Prostate gland (tissue), 2 donors: ENCODE results near the gene ZNF664. TPM values are rescaled to one million over a fixed set of nuclear protein-coding genes. Genes with fewer than 3 reads are reported as not detected.

ENCODE experiments used
- DNase-seq: peaks from one replicate; pipeline ENCODE4 v3.0.0-alpha.2; 2019; ENCODE audit warnings: low spot score
- H3K27ac ChIP-seq, 2 donors: fragments of 200-600 bp; sonication (generic); 2 replicates each; pipeline ENCODE4 v1.5.1; 2017 to 2019
- H3K27me3 ChIP-seq: fragments of 200-600 bp; sonication (generic); replicated peaks from 2 replicates; pipeline ENCODE4 v1.5.1; 2019; ENCODE audit not compliant: insufficient read depth
- H3K36me3 ChIP-seq, 2 donors: fragments of 200-600 bp; sonication (generic); 1 replicate in 1 of 2; 2 replicates in 1 of 2; pipeline versions ENCODE4 v1.5.1 to v1.8.1; 2017 to 2019
- H3K4me1 ChIP-seq: fragments of 200-600 bp; sonication (generic); replicated peaks from 2 replicates; pipeline ENCODE4 v1.5.1; 2019
- H3K4me3 ChIP-seq, 2 donors: fragments of 200-600 bp; sonication (generic); 2 replicates each; pipeline ENCODE4 v1.5.1; 2017 to 2019
- H3K9me3 ChIP-seq: fragments of 200-600 bp; sonication (generic); 2 replicates; pipeline ENCODE4 v1.5.1; 2017
- POLR2A ChIP-seq: fragments of 450-650 bp; IDR thresholded peaks from one replicate; pipeline ENCODE4 v1.6.1; 2016; ENCODE audit warnings: antibody characterized with exemption, mild to moderate bottlenecking
- POLR2AphosphoS5 ChIP-seq: sonication (generic); formaldehyde crosslinking; IDR thresholded peaks from one replicate; pipeline ENCODE4 v1.6.1; 2017; ENCODE audit warnings: antibody characterized with exemption
- WGBS: methylation state at CpG from one replicate; pipeline ENCODE4 v1.1.5; 2018; 5-methylcytosine and 5-hydroxymethylcytosine counted together
- intact Hi-C: fragments of 100-400 bp; cut with DNase I; formaldehyde crosslinking; loops from one replicate; pipeline ENCODE4 v1.14.2; 2022
- total RNA-seq, 2 donors: library from RNA; depleted of rRNA; stranded (reverse); fragments of >200 nt; gene quantifications; one replicate each; pipeline ENCODE4 v1.1.0, GENCODE V29; 2016
- TF ChIP-seq, protein P1 (sequence below), 4 experiments: fragments of 200-600 bp in 2 of 4; fragments of 450-650 bp in 2 of 4; sonication (generic) in 2 of 4; IDR thresholded peaks; 1 replicate in 3 of 4; 2 replicates in 1 of 4; pipeline ENCODE4 v1.5.1; 2016 to 2019; ENCODE audit warnings: antibody characterized with exemption in 4 of 4, mild to moderate bottlenecking in 2 of 4, moderate library complexity in 2 of 4

The ZNF664 gene
- total RNA-seq, 2 donors from 2014 or later, result 59.4 to 70.5 TPM

DNA sequence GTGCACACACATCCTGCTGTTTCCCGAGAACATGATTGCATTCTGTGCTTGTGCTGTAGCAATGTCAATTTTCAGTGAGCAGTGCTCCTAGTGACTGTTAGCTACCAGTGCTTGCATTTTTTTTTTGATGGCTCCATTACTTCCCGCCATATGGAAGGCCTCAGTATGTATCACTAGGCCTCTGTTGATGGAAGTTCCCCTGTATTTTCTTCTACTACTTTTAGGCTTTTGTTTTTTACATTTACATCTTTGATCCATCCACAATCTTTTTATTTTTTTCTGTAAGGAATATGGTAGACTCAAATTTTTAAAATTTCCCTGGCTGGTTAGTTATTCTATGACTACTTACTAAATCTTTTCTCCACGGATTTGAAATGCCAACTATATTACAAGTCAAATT lies 49.1 kb downstream of the ZNF664 start:
- WGBS, result 91% methylated on average over 3 of the region's 3 CpGs
- H3K9me3 ChIP-seq, result no peaks in the 10 kb centered on the region
- no peaks in the 10 kb centered on the region for H3K4me1 ChIP-seq
- TF ChIP-seq, protein P1, sequence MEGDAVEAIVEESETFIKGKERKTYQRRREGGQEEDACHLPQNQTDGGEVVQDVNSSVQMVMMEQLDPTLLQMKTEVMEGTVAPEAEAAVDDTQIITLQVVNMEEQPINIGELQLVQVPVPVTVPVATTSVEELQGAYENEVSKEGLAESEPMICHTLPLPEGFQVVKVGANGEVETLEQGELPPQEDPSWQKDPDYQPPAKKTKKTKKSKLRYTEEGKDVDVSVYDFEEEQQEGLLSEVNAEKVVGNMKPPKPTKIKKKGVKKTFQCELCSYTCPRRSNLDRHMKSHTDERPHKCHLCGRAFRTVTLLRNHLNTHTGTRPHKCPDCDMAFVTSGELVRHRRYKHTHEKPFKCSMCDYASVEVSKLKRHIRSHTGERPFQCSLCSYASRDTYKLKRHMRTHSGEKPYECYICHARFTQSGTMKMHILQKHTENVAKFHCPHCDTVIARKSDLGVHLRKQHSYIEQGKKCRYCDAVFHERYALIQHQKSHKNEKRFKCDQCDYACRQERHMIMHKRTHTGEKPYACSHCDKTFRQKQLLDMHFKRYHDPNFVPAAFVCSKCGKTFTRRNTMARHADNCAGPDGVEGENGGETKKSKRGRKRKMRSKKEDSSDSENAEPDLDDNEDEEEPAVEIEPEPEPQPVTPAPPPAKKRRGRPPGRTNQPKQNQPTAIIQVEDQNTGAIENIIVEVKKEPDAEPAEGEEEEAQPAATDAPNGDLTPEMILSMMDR (IDR thresholded peaks at IDR 0.05), result no peak
- TF ChIP-seq POLR2A (no peak), POLR2AphosphoS5 (no peak)
- no peak overlapping the region for H3K4me3 ChIP-seq
- no peaks in the 10 kb centered on the region for H3K27me3 ChIP-seq
- no peak overlapping the region for H3K27ac ChIP-seq
- intact Hi-C loops, result no loop called here
- H3K36me3 ChIP-seq, result no peaks in the 10 kb centered on the region
- no peak for DNase-seq

DNA sequence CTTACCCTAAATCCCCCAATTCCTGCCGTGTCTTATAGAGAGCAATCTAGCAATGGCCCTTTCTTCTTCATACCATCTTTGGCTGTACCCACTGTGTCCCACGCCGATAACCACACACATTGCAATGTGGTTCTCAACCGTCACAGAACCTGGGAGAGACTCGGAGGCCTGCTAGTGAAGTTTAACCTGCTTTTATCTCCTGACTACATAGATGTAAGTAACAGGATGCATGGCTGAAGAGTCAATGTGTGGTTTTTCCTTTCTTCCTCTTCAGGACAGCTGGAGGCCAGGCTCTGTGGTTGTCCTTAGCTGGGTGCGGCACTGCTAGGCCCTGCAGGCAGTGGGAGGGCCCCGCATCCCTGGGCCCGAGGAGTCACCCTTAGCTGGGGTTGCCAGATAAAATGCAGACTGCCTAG lies 51.3 kb downstream of the ZNF664 start:
- intact Hi-C loops, result no loop called here
- H3K27ac ChIP-seq, result no peak overlapping the region
- WGBS, result 87% methylated on average over 8 of the region's 8 CpGs

DNA sequence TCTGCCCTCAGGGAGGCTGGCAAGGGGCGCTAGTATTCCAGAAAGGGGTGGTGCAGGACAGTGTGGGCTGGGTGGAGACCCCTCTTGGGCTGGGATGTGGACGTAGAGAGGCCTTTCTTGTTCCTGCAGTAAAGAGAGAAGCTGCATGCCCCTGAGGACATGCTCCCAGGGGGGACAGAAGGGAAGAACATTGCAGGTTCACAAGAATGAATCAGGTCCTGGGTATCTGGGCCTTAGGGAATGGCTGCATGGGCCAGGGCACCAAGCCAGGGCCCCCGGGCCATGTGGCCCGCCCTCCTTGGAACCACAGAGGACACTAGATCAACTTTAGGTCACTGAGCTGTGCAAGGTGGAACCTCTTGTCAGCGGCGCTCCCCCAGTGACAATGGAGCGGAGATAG lies 51.8 kb downstream of the ZNF664 start:
- Histone ChIP-seq H3K9me3 (no peaks in the 10 kb centered on the region), H3K27me3 (no peaks in the 10 kb centered on the region), H3K36me3 (no peaks in the 10 kb centered on the region), H3K27ac (no peak overlapping the region), H3K4me1 (no peaks in the 10 kb centered on the region), H3K4me3 (no peak overlapping the region)
- TF ChIP-seq, protein P1 (IDR thresholded peaks at IDR 0.05), result no peak
- no peak for TF ChIP-seq POLR2A
- TF ChIP-seq POLR2AphosphoS5, result no peak
- intact Hi-C loops, result no loop called here
- 71% methylated on average over 7 of the region's 7 CpGs for WGBS
- no peak for DNase-seq

More for the DNA sequence above, 51.3 kb downstream of the ZNF664 start:
- DNase-seq, result no peak
- no peaks in the 10 kb centered on the region for H3K27me3 ChIP-seq
- no peaks in the 10 kb centered on the region for H3K36me3 ChIP-seq
- no peaks in the 10 kb centered on the region for H3K4me1 ChIP-seq
- TF ChIP-seq POLR2A (no peak), POLR2AphosphoS5 (no peak)
- TF ChIP-seq, protein P1 (IDR thresholded peaks at IDR 0.05), result no peak
- H3K4me3 ChIP-seq, result no peak overlapping the region
- H3K9me3 ChIP-seq, result no peaks in the 10 kb centered on the region

- 78% methylated on average over 8 of the region's 8 CpGs for WGBS
- Histone ChIP-seq H3K4me3 (no peak overlapping the region), H3K4me1 (no peaks in the 10 kb centered on the region), H3K36me3 (no peaks in the 10 kb centered on the region), H3K9me3 (no peaks in the 10 kb centered on the region), H3K27me3 (no peaks in the 10 kb centered on the region), H3K27ac (no peak overlapping the region)
- TF ChIP-seq POLR2AphosphoS5 (no peak), POLR2A (no peak)
- TF ChIP-seq, protein P1 (IDR thresholded peaks at IDR 0.05), result no peak
- DNase-seq, result no peak
- intact Hi-C loops, result no loop called here
Measured at GRCh38 chr12:124025661-124026060, 52.6 kb downstream of the ZNF664 start.
